Measurements from ENCODE around the gene PHF5A.
"Not testable (repeated sequence)": the region's sequence is repeated elsewhere in the genome, so short reads cannot be mapped to it uniquely, and the experiment has no call there.

Gene PHF5A

GRCh38 chr22:41446639-41447434, 21.7 kb downstream of the PHF5A start, which contains the start of gene TOB2:
TOB2 (minus strand) TSS chr22:41446801; CDS start chr22:41437345, 9,456 bp downstream.
- DNase-seq: peak; percentile 87 to 97 (median 89)

- peak in 1 of 5 experiments; percentile 14 for DNase-seq
These were observed 22.4 kb downstream of the PHF5A start for GRCh38 chr22:41446057-41446501.

DNA sequence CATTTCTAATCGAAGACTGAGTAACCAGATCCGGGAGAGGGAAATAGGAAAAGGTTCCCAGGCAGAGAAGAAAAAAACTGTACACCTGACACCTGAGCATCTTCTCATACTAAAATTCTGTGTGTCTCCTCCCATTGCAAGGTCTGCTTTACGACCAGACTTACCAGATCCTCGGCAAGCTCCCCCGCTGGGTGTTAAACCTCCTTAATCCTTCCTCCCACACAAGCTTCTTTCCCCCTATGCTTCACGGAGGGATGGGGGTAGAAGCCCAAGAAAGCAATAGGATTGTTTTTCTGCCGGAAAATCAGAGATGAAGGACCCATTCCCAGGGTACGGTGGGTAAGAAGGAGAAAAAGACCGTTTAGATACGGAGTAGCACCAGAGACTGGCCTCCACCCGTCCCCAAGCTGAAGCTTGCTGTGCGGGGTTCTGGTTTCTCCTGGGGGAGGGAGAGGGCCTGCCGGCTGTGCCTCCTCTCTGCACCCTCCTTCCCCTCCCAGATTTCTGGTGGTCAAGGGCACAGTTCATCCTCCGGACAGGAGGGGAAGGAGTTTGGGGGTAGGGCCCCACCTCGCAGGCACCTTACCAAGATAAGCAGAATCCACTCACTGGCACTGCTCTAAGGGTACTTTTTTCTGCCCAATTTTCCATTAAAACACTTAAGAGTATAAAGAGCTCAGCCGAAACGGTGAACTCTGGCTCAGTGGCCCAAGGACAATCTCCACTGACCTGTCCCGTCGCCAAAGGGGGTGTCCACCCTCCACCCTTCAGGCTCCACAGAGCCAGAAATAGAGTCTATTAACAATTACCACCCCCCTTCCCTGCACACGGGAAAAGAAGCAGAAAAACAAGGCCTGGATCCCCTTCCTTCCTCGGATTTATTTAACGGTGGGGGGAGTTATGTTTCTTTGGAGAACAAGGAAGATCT, 23.1 kb downstream of the PHF5A start:
- peak in 2 of 5 experiments; percentile 16 to 46 for DNase-seq

- peak; percentile 50 to 91 (median 73) for DNase-seq
These were observed 23.9 kb downstream of the PHF5A start for GRCh38 chr22:41444360-41445128.

DNA sequence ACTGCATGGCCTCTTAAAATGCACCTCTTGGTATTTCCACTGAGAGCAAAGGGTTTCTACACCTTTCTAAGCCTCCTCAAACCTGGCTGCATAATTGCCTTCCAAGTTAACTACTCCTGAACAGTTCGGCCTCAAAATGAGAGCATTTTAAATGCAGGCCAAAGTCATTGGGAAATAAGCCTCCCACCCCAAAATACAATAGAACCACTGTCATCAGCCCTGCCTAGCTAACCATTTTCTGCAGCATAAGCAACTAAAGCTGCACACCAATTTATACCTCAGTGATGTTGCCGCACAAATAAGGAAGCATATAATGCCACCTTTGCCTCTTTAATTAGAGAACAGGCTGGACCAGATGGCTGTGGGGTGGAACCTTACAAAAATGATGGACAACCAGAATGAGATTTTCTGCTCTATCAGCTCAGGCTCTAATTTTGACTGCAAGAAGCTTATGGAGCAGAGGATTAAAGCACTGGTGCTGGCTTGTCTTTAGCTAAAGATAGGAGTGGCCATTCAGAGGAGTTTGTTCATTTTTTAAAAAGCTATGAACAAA, 26.2 kb downstream of the PHF5A start:
- no peak for DNase-seq

GRCh38 chr22:41440511-41440910, 28.0 kb downstream of the PHF5A start:
- not testable (repeated sequence) for DNase-seq

- DNase-seq: no peak
These were observed 31.3 kb downstream of the PHF5A start for GRCh38 chr22:41437198-41437597.

DNA sequence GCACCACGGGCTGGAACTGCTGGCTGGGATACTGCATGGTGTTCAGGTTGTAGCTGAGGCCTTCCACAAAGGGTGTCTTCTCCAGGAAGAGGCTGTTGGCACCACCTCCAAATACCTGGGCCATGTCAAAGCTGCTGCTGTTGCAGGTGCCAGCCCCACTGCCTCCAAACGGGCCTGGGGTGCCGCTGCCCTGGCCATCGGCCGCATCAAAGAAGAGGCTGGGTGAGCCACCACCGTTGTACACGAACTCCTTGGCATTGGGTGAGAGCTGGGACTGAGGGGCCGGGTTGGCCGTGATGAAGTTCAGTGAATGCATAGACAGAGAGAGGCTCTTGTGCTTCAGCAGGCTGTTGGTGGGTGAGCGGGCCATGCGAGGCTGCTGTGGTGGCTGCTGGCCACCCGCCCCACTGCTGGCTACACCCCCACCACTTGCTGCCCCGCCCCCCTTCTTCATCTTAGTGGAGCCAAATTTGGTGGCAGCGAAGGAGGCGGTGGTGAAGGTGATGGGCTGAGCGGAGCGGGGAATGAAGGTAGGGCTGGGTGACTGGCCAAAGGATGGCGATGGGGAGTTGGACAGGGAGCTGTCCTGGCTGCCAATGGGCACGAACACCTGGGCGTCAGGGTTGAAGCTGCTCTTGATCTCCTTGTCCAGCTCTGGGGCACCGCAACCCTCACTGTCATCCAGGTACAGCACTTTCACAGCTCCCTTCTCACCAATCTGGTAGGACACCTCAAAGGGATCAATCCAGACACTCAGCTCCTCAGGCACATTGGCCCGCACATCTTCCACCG, 32.0 kb downstream of the PHF5A start:
- no peak for DNase-seq

- no peak for DNase-seq
These were observed 32.9 kb downstream of the PHF5A start for GRCh38 chr22:41435560-41435959.

DNA sequence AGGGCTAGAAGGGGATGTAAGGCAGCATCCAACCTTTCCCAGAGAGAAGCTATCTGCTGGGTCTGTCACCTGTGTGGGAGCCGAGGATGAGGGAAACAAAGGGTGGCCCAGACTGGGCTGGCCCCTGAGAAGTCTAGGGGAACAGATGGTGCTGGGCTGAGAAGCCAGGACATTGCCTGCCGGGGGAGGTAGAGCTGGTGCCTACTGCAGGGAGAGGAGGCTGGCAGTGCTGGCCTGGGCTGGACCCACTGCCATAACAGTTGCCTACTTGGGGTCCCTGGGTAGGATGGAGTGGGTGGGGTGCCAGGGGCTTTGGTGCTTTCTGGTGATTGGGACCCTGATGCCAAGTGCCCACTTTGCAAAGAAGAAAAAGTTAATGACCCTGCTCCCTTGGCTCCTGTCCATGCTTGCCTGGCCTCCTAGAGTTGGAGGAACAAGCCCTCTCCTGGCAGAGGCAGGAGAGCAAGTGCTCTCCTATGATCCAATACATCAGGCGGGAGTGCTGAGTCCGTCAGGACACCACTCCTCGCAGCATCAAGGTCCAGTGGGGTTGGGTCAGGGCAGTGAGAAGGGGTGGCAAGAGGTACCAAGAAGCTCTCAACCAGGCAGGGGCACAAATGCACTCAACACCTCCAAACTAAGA, 34.0 kb downstream of the PHF5A start:
- DNase-seq: not testable (repeated sequence)

DNA sequence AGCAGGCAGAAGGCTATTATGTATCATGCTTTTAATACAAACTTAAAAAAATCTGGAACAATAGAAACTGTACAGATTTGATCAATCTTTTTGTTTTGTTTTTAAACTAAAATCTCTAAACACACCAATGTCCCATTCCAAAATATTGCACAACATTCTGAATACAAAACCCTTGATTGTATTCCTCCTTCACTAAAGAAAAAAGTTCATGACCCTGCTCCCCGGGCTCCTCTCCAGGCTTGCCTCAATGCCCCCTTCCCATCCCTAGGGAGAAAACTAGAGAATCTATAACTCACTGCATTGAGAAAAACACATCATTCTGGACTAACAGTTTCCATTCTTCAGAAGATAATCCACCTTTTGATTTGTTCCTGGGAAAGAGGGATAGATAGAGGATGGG, 35.0 kb downstream of the PHF5A start:
- not testable (repeated sequence) for DNase-seq

DNA sequence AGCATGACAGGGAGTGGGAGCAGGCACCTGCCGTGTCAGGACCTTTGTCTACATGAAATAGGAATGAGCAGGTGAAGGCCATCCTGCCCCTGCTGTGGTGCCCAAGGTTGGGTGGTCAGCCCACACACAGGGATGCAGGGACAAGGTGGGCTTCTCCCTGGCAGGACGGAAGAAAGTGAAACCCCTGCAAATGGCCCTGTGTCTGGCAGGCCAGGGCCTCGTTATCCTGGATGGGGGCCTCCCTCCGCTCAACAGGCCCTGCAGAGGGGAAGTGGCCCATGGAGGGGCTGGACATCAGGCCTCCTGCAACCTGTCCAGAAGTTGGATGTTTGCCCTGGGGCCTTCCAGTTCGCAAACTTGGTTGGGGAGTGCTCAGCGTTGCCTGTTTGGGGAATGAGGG, 36.8 kb downstream of the PHF5A start:
- no peak for DNase-seq

DNA sequence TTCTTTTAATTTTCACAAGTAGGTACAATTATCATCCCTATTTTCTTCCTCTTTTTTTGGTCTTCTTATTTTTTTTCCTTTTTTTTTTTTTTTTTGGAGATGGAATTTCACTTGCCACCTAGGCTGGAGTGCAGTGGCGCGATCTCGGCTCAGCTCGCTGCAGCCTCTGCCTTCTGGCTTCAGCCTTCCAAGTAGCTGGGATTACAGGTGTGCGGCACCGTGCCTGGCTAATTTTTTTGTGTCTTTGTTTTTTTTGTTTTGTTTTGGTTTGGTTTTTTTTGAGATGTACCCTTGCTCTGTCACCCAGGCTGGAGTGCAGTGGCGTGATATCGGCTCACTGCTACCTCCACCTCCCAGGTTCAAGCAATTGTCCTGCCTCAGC, 38.5 kb downstream of the PHF5A start:
- DNase-seq: no peak

DNA sequence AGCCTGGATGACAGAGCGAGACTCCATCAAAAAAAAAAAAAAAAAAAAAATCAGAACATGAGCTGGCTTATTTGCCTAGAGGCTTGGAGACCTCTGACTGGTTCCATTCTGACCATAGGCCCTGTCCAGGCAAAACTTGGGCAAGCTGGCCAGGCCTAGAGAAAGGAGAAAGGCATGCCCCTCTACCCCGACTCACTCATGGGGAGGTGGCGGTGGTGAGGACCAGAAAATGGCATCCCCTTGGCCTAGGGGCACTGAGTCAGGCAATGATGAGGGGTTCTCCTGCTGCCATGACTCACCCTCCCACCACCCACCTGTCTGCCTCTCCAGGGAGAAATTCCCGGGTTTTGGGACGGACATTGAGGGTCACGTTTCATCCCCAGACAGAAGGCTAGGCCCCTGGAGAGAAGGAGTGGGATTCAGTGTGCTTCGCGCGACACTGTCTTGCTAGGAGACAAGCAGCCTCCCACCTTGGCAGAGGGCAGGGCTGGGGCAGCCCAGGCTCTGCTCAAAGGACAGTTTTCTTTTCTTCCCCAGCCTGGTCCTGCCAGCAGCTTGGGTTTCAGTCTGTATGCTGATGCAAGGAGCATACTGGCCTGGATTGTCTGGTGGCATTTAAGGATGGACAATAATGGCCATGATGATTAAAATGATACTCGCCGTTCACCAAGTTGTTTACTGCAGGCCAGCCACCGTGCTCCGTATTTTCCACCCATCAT, 39.1 kb downstream of the PHF5A start:
- no peak for DNase-seq

- DNase-seq: peak in 2 of 5 experiments; percentile 20 to 90
These were observed 42.7 kb downstream of the PHF5A start for GRCh38 chr22:41425660-41426365.

DNA sequence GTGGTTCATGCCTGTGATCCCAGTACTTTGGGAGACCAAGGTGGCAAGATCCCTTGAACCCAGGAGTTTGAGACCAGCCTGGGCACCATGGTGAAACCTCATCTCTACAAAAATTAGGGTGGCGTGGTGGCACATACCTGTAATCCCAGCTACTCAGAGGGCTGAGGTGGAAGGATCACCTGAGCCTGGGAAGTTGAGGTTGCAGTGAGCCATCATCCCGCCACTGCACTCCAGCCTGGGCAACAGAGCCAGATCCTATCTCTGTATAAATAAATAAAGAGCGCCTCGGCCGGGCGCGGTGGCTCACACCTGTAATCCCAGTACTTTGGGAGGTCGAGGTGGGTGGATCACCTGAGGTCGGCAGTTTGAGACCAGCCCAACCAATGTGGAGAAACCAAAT, 49.8 kb downstream of the PHF5A start:
- DNase-seq: no peak

DNA sequence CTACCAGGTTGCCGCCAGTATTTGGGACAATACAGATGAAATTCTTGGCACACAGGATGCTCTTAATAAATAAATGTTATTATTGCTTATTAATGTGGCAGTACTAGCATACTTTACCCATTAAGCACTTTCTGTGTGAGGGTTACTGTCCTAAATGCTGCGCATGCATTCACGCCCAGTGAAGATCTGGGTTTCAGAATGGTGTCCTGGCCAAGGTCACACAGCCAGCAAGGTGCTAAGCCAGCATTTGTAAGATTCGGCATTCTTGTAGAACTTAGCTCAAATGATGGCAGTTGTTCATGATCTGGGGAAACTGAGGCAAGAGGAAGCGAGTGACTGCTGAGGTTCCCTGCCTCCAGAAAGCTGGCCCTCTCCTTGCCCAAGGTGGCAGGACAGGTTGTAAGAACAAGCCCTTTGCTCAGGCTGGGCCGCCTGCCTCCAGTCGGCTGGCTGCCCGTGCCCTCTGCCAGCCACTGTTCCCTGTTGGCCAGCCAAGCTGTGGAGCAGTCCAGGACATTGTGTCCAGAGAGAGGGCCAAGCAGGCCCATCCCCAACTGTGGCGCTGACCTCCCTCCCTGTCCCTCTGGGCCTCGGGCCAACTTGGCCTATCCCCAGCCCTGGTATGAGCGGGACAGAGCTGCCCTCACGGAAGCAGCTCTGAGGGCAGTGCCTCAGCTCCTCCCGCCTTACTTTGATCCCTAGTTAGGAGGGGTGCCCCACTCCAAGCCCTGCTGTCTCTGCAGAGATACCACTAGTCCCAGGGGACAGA, 50.7 kb downstream of the PHF5A start:
- DNase-seq: no peak

DNA sequence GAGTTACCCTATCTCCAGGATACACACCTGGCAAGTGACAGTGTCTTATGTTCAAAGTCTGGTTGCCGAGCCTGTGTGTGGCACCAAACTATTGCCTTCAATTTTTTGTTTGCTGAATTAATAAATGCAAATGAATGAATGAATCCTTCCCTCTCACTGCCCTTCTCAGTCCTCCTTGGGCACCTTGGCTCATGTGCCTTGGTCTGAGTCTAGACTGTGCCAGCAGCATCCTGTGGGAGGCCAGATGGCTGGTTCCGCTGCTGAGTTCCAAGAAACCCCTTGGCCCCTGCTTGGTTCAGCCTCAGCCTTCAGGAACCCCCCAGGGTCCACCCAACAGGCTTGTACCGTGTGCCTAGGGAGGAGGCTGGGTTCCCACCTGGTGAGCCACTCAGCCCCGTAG, 52.9 kb downstream of the PHF5A start:
- no peak for DNase-seq

All from T-helper 2 cell (primary cell).